H9 (cell line): ENCODE results near the gene TSPAN18. TPM values are rescaled to one million over a fixed set of nuclear protein-coding genes. Genes with fewer than 3 reads are reported as not detected.

Source experiments
- DNase-seq: peaks from one replicate; pipeline ENCODE4 v3.0.0-alpha.2; 2017
- H2AFZ ChIP-seq: one replicate; pipeline ENCODE4 v1.6.1; 2013; ENCODE audit warnings: mild to moderate bottlenecking, low read length, control low read depth, moderate library complexity
- H2AK5ac ChIP-seq: 2 replicates; pipeline ENCODE4 v1.6.1; 2013; ENCODE audit warnings: low read length, control low read depth, mixed read lengths; ENCODE audit not compliant: insufficient read length
- H2BK120ac ChIP-seq: one replicate; pipeline ENCODE4 v1.6.1; 2013; ENCODE audit warnings: low read depth, mild to moderate bottlenecking, low read length, control low read depth, inconsistent platforms; ENCODE audit not compliant: poor library complexity, severe bottlenecking
- H2BK12ac ChIP-seq: 2 replicates; pipeline ENCODE4 v1.6.1; 2013; ENCODE audit warnings: low read length, control low read depth, mixed read lengths, low read depth; ENCODE audit not compliant: insufficient read length
- H2BK15ac ChIP-seq: 2 replicates; pipeline ENCODE4 v1.6.1; 2013; ENCODE audit warnings: low read depth, low read length, control low read depth
- H2BK20ac ChIP-seq: one replicate; pipeline ENCODE4 v1.6.1; 2013; ENCODE audit warnings: low read depth, mild to moderate bottlenecking, low read length, control low read depth, inconsistent platforms; ENCODE audit not compliant: poor library complexity, severe bottlenecking
- H2BK5ac ChIP-seq: 2 replicates; pipeline ENCODE4 v1.6.1; 2013; ENCODE audit warnings: low read length, control low read depth, mixed read lengths; ENCODE audit not compliant: insufficient read length
- H3K14ac ChIP-seq: 2 replicates; pipeline ENCODE4 v1.6.1; 2013; ENCODE audit warnings: low read length, control low read depth; ENCODE audit not compliant: insufficient read depth
- H3K18ac ChIP-seq: 2 replicates; pipeline ENCODE4 v1.6.1; 2013; ENCODE audit warnings: low read depth, mild to moderate bottlenecking, mixed read lengths, low read length, control low read depth; ENCODE audit not compliant: insufficient read length
- H3K23ac ChIP-seq: 2 replicates; pipeline ENCODE4 v1.6.1; 2013; ENCODE audit warnings: low read length, control low read depth, mixed read lengths, low read depth; ENCODE audit not compliant: insufficient read length
- H3K23me2 ChIP-seq: 2 replicates; pipeline ENCODE4 v1.6.1; 2013; ENCODE audit warnings: low read depth, mild to moderate bottlenecking, mixed read lengths, low read length, control low read depth; ENCODE audit not compliant: insufficient read length, poor library complexity, severe bottlenecking
- H3K27ac ChIP-seq: 2 replicates; pipeline ENCODE4 v1.5.1; 2013; ENCODE audit warnings: low read length, control low read depth, mixed read lengths, low read depth; ENCODE audit not compliant: insufficient read length
- H3K27me3 ChIP-seq: 2 replicates; pipeline ENCODE4 v1.6.1; 2013; ENCODE audit warnings: low read length, control low read depth, inconsistent platforms; ENCODE audit not compliant: insufficient read depth
- H3K4ac ChIP-seq: 2 replicates; pipeline ENCODE4 v1.6.1; 2013; ENCODE audit warnings: low read depth, mild to moderate bottlenecking, control low read depth, inconsistent platforms, low read length, moderate library complexity
- H3K4me1 ChIP-seq: 2 replicates; pipeline ENCODE4 v1.6.1; 2013; ENCODE audit warnings: low read length, control low read depth, inconsistent platforms; ENCODE audit not compliant: insufficient read depth
- H3K4me2 ChIP-seq: 2 replicates; pipeline ENCODE4 v1.6.1; 2013; ENCODE audit warnings: low read length, control low read depth, mixed read lengths; ENCODE audit not compliant: insufficient read length, insufficient read depth
- H3K56ac ChIP-seq: 2 replicates; pipeline ENCODE4 v1.6.1; 2013; ENCODE audit warnings: low read depth, mild to moderate bottlenecking, mixed read lengths, low read length, control low read depth; ENCODE audit not compliant: insufficient read length
- H3K79me1 ChIP-seq: 2 replicates; pipeline ENCODE4 v1.6.1; 2013; ENCODE audit warnings: low read depth, mild to moderate bottlenecking, moderate library complexity, low read length, control low read depth, inconsistent platforms; ENCODE audit not compliant: insufficient read depth, poor library complexity, severe bottlenecking
- H3K79me2 ChIP-seq: 2 replicates; pipeline ENCODE4 v1.6.1; 2013; ENCODE audit warnings: low read length, control low read depth, inconsistent platforms; ENCODE audit not compliant: insufficient read depth
- H3K9ac ChIP-seq: 2 replicates; pipeline ENCODE4 v1.6.1; 2013; ENCODE audit warnings: low read length, control low read depth, mixed read lengths; ENCODE audit not compliant: insufficient read length; ENCODE audit errors: extremely low read depth
- H3K9me3 ChIP-seq: one replicate; pipeline ENCODE4 v1.6.1; 2013; ENCODE audit warnings: low read depth, low read length, inconsistent platforms; ENCODE audit not compliant: control insufficient read depth
- H3T11ph ChIP-seq: one replicate; pipeline ENCODE4 v1.6.1; 2013; ENCODE audit warnings: mild to moderate bottlenecking, low read length, control low read depth, inconsistent platforms
- H4K20me1 ChIP-seq: one replicate; pipeline ENCODE4 v1.6.1; 2013; ENCODE audit not compliant: control insufficient read depth, insufficient read length, insufficient read depth
- H4K5ac ChIP-seq: 2 replicates; pipeline ENCODE4 v1.6.1; 2013; ENCODE audit warnings: low read depth, mild to moderate bottlenecking, mixed read lengths, low read length, control low read depth; ENCODE audit not compliant: insufficient read length
- H4K8ac ChIP-seq: replicated peaks from 2 replicates; pipeline ENCODE4 v1.6.1; 2013; ENCODE audit warnings: low read length, control low read depth, mixed read lengths, low read depth; ENCODE audit not compliant: insufficient read length
- H4K91ac ChIP-seq: 2 replicates; pipeline ENCODE4 v1.6.1; 2013; ENCODE audit warnings: low read depth, mild to moderate bottlenecking, moderate library complexity, mixed read lengths, low read length, control low read depth; ENCODE audit not compliant: insufficient read length
- H3K27ac Mint-ChIP-seq, 3 experiments: 2 replicates in 2 of 3; 3 replicates in 1 of 3; pipeline ENCODE4 v1.8.0; 2020 to 2021; ENCODE audit warnings: mixed read lengths in 3 of 3, mild to moderate bottlenecking in 1 of 3, moderate library complexity in 1 of 3
- H3K27me3 Mint-ChIP-seq: 2 replicates; pipeline ENCODE4 v1.8.0; 2021; ENCODE audit warnings: low read depth, mild to moderate bottlenecking, moderate library complexity, mixed read lengths
- H3K36me3 Mint-ChIP-seq, 3 experiments: 2 replicates in 2 of 3; 3 replicates in 1 of 3; pipeline ENCODE4 v1.8.0; 2020 to 2021; ENCODE audit warnings: low read depth in 3 of 3, mixed read lengths in 3 of 3; ENCODE audit not compliant: insufficient read depth in 1 of 3
- H3K4me1 Mint-ChIP-seq, 2 experiments: 2 replicates each; pipeline ENCODE4 v1.8.0; 2020; ENCODE audit warnings: mixed read lengths in 2 of 2
- H3K4me3 Mint-ChIP-seq, 2 experiments: 2 replicates in 1 of 2; 3 replicates in 1 of 2; pipeline ENCODE4 v1.8.0; 2020 to 2021; ENCODE audit warnings: mild to moderate bottlenecking in 2 of 2, mixed read lengths in 2 of 2, moderate library complexity in 1 of 2
- H3K9me3 Mint-ChIP-seq, 2 experiments: 2 replicates in 1 of 2; 3 replicates in 1 of 2; pipeline ENCODE4 v1.8.0; 2020; ENCODE audit warnings: mild to moderate bottlenecking in 2 of 2, mixed read lengths in 2 of 2, moderate library complexity in 1 of 2
- CTCF ChIP-seq: fragments of 200-600 bp; sonication (generic); conservative IDR thresholded peaks from 3 replicates; pipeline ENCODE4 v1.8.0; 2021; ENCODE audit warnings: antibody characterized with exemption, mild to moderate bottlenecking
- WGBS: extraction: QIAGEN DNeasy Blood & Tissue Kit; methylation state at CpG from one replicate; pipeline ENCODE4 v1.1.7; 2013; ENCODE audit warnings: missing lambda C conversion rate, low lambda C conversion rate, mixed read lengths; ENCODE audit not compliant: insufficient read length; ENCODE audit errors: extremely low coverage; 5-methylcytosine and 5-hydroxymethylcytosine counted together
- total RNA-seq: library from RNA; stranded (reverse); gene quantifications from 2 replicates; pipeline ENCODE4 v1.2.1, GENCODE V29; 2021

Gene TSPAN18
- total RNA-seq, 1 experiment from 2014 or later, result 25.3 TPM

GRCh38 chr11:44938066-44938691 lies 211.4 kb downstream of the TSPAN18 start:
- Mint-ChIP-seq H3K4me1 (peaks cover 11 to 46% of the 10 kb centered on the region in 2 experiments), H3K36me3 (peaks cover 2 to 35% (median 31%) of the 10 kb centered on the region in 3 experiments; a peak in 6 of 7 replicates), H3K27ac (no peak overlapping the region), H3K9me3 (peaks cover 0 to 3% of the 10 kb centered on the region in 2 experiments; a peak in 2 of 5 replicates), H3K27me3 (no peaks in the 10 kb centered on the region; the same call in 1 of the 2 replicates), H3K4me3 (no peak overlapping the region; a peak in 1 of 5 replicates)
- Histone ChIP-seq H3K14ac (no peak overlapping the region; the same call in 1 of the 2 replicates), H2BK15ac (no peak overlapping the region), H3K27ac (no peak overlapping the region), H3K79me1 (no peaks in the 10 kb centered on the region), H3K23ac (no peak overlapping the region), H2AK5ac (no peak overlapping the region), H3T11ph (no peak overlapping the region), H4K91ac (no peak overlapping the region), H3K9me3 (no peaks in the 10 kb centered on the region), H3K79me2 (no peaks in the 10 kb centered on the region), H4K8ac (no peak overlapping the region), H3K9ac (no peak overlapping the region), H3K4ac (no peak overlapping the region), H3K23me2 (no peaks in the 10 kb centered on the region), H3K18ac (no peak overlapping the region), H3K4me1 (no peaks in the 10 kb centered on the region; the same call in 1 of the 2 replicates), H3K4me2 (no peak overlapping the region), H2BK5ac (no peak overlapping the region), H2BK12ac (no peak overlapping the region), H2BK120ac (no peak overlapping the region), H2BK20ac (no peak overlapping the region), H3K56ac (no peak overlapping the region), H4K5ac (no peak overlapping the region), H4K20me1 (no peaks in the 10 kb centered on the region), H3K27me3 (no peaks in the 10 kb centered on the region), H2AFZ (no peak overlapping the region)
- whole genome bisulfite sequencing, result no CpG with 5 or more reads among the region's 19 CpGs
- no peak for DNase-seq
- TF ChIP-seq CTCF, result no peak
